Ovary (tissue), 3 donors: ENCODE measurements around the gene UPB1.

Source experiments
- POLR2A ChIP-seq: fragments of 450-650 bp; IDR thresholded peaks from one replicate; pipeline ENCODE4 v1.6.1; 2017; ENCODE audit warnings: antibody characterized with exemption, mild to moderate bottlenecking, moderate library complexity
- TF ChIP-seq, protein P1 (sequence below), 3 donors: fragments of 450-650 bp in 2 of 3; fragments of 200-600 bp in 1 of 3; IDR thresholded peaks; one replicate each; pipeline versions ENCODE4 v1.5.1 to v1.8.0; 2016 to 2022; ENCODE audit warnings: antibody characterized with exemption in 3 of 3, mild to moderate bottlenecking in 1 of 3
- donor health status: DM: no; HTN: no; CAD: no.

DNA sequence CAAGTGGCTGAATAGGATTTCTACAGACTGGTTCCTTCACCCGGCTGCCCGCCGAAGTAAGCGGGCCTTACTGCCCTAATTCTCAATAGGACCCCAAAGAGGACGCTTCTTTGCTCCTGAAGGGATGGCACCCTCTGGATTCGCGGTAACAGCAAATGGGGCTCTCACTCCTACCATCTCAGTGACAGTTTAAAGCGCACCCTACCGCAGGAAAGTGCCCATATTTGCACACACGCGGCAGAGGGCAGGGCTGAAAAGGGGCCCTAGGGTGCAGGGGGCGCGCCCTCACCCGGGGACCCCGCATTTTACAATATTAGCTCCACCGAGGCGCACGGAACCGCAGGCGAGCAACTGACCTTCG, 985 bp upstream of the UPB1 start:
- TF ChIP-seq, protein P1, sequence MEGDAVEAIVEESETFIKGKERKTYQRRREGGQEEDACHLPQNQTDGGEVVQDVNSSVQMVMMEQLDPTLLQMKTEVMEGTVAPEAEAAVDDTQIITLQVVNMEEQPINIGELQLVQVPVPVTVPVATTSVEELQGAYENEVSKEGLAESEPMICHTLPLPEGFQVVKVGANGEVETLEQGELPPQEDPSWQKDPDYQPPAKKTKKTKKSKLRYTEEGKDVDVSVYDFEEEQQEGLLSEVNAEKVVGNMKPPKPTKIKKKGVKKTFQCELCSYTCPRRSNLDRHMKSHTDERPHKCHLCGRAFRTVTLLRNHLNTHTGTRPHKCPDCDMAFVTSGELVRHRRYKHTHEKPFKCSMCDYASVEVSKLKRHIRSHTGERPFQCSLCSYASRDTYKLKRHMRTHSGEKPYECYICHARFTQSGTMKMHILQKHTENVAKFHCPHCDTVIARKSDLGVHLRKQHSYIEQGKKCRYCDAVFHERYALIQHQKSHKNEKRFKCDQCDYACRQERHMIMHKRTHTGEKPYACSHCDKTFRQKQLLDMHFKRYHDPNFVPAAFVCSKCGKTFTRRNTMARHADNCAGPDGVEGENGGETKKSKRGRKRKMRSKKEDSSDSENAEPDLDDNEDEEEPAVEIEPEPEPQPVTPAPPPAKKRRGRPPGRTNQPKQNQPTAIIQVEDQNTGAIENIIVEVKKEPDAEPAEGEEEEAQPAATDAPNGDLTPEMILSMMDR (IDR thresholded peaks at IDR 0.05): no peak
- no peak for TF ChIP-seq POLR2A
